ENCODE results near the gene DCHS2.

Gene DCHS2

DNA sequence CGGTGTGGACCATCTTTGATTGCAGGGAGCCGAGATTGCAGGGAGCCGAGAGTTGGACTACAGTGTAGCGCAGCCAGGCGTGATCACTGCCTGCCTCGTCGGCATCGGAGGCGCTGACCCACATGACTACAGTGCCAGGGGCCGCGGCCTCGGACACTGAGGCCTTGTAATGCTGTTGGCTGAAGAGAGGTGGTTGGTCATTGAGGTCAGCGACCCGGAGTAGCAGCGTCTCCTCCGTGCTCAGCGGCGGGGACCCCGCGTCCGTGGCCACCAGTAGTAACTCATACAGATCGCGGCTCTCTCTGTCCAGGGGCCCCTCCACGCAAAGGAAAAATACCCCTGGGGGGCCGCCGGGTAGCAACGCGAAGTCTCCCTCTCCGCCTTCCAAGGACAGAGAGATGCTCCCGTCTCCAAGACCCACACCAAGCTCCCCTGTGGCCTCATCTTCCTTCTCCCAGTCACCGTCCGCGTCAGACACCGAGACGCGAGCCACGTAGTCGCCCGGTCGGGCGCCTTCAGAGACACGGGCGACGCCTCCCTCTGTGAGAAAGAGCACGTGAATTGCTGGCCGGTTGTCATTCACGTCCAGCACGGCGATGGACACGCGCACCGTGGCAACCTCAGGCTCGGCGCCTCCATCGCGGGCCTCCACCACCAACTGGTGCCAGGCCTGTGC is 1.9 kb downstream of the DCHS2 start:
- DNase-seq (ENCODE audit: low spot score), result no peak

DNA sequence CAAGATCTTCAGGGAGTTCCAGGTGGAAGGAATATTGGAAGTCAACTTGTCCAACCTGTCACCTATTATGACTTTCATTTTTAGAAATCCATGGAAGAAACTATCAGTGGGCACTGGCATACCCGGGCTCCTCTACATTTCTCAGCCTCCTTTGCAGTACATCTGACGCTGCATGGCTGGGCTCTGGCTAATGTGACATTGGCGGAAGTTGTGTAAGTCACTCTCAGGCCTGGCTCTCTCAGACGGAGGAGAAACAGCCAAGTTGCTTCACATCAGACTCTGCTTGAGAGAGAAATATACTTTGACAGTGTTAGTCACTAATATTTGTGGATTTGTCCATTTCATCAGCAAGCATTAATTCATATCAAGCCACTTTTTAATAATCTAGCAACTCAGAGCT is 4.5 kb downstream of the DCHS2 start:
- DNase-seq (ENCODE audit: low spot score), result no peak

DNA sequence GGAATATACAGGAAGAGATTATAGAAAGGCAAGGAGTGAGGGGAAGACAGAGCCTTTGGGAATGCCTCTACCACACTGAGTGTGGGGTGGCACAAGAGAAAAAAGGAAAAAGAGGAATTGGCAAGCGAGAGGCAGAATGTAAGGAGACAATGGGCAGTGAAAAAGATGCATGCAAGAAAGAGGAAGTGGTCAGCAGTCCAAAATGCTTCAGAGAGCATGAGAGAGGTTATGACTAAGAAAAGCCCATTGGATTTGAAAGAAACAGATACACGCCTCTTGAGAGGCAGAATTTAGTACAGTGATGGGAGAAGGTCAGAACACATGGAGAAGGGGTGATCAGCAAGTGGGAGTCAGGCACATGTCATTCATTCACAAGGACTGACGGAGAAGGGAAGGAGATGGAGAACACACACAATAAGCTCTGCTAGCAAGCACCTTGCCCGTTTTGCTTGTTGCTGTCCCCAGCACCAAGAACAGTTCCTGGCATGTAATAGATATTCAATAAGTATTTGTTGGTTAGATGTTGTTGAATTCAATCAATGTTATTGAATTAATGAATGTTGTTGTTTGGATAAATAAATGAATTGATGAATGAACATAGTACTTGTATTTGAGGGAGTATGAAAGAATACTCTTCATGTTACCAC is 6.3 kb downstream of the DCHS2 start:
- no peak for DNase-seq (ENCODE audit: low spot score)

DNA sequence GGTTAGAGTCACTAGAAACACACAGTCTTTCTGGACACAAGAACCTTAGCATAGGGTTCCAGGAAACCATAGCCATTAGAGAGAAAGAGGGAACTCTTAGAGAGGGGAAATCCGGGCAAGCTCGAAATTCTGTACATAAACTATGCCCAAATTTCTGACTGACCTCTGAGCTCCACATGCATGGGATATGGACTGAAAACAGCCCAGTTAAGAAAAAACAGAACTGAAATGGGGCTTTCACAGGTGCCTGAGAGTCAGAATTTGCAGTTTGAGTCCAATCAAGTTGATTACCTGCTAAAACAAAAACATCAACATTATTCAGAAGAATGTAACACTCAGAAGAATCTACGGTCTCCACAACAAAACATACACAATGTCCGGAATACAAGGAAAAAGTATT is 13.1 kb downstream of the DCHS2 start:
- DNase-seq (ENCODE audit: low spot score), result no peak

DNA sequence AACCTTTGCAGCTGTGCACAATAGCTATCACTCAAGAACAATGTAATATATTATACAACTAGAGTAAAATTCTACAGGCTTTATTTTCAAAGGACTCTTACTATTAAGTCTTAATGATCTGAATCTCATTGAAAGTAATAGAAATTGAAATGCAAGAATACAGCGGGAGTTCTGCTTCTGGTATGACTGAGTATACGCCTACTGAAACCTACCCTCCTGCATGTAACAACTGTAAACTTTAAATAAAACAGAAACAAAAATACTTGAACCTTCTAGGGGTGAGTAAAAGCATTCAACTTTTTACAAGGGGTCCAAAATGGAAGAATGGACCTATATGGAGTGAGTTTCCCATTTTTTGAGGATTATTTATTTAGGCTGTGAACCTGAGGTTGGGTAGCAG is 13.5 kb downstream of the DCHS2 start:
- no peak for DNase-seq (ENCODE audit: low spot score)

DNA sequence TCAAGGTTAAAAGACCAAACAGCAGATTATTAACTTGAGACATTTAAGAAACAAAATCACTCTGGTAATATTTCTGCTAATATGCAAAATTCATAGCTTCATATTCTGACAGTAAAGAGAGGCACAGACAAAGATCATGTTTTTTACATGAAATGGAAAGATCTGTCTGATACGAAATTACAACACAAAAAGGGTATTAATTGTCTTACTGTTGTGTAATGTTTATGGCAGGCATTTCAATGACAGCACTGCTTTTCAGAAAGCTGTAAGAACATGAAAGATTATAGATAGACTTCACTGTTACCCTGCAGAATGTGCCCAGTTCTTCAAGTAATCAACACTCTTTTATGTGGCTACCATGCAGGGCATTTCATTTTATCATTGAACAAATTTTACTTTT is 15.4 kb downstream of the DCHS2 start:
- no peak for DNase-seq (ENCODE audit: low spot score)

DNA sequence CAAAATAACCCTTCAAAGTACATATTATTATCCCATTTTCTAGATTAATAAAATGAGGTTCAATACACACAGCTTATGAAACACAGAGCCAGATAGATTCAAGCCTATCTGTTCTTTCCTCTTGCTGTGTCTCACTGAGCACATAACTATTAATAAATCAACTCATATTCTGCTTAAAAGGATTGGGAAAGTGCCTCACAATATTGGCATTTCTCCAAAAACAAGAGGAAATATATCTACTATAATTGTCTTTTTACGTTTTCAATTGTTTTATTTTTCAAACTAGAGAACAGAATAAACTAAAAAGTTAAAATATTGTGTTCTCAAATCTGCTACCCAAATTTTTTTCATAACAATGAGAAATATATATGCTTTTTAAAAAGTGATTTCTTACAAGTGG is 15.8 kb downstream of the DCHS2 start:
- DNase-seq (ENCODE audit: low spot score), result no peak

DNA sequence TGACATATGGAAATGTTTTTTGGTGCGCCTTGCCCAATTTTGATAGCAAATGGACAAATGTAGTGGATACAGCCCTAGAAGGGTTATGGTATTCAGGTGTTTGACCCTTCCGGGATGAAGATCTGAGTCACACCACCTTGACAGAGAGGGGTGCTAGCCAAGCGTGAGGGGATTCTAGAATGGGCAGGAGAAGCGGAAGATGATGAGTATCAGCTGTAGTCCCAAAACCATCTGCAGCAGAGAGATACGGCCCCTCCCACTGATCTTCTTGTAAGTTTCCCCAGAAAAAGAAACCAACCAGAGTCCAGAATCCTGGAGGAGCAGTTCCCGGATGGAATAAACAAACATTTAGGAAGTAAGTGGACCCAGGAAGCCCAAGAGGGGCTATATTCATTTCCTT is 18.1 kb downstream of the DCHS2 start:
- DNase-seq (ENCODE audit: low spot score), result no peak

DNA sequence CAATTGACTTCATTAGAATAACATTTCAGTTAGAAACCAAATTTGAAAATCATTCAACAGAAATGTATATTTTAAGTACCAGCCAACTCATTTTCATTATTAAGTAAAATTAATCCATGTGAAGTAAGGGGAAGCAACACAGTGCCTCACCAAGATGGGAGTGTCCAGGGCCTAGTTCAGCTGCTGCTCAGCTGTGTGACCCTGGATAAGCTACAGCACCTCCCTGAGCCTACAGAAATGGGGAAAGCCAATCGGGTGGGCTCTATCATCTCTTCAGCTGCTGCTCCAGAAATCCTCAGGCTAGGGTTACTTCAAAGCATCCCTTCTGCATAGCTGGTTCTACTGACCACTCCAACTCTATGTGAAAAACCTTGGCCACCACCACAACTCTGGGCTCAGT is 18.7 kb downstream of the DCHS2 start:
- DNase-seq (ENCODE audit: low spot score), result no peak

DNA sequence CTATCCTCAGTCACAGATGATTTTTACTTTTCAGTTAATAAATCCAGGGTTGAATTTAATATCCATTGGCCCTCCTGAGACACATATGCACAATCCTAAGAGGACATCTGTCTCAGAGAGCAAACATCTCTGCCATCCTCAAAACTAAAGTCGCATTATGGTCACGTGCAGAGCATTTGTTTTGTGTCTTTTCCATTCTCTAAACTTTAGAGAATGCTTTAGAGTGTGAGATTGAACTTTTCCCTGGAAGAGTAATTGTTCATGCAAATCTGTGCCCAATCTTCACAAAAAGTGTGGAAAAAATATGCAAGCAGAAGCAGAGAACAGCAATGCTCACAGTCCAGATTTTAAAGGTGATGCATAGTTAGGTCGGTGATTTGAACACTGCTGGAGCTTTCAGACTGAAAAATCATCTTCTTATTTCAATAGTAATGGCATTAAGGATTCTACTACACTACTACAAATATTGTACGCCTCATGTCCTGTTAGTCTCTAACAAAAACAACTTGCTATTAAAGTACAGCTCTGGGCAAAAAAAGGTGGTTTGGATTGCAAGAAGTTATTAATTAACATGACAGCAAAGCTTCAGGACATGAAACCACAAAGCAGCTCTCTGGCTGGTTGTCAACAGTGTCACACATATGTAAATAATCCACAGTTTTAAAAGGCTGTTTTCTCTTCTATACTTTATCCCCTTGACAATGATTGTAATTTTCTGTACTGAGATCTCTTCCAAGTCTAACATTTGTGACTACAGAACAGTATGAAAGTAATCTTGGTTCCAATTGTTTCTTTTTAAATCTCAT is 19.9 kb downstream of the DCHS2 start:
- no peak for DNase-seq (ENCODE audit: low spot score)

DNA sequence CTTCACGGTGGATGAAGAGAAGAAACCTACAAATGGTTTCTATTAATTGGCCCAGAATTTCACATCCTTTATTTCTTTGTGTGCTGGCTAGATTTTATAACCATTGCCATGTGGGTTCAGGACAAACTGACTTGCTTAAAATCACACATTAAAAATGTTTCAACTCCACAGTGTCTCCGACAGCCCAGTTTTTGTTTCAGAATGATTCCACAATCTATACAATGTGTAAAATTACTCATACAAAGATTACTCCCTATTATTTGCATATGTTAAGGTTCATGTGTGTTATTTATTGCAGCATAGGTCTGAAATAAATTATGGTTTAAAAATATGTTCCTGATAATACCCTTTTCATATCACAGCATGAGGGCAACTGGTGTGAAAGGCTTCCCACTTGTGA is 20.6 kb downstream of the DCHS2 start:
- no peak for DNase-seq (ENCODE audit: low spot score)

DNA sequence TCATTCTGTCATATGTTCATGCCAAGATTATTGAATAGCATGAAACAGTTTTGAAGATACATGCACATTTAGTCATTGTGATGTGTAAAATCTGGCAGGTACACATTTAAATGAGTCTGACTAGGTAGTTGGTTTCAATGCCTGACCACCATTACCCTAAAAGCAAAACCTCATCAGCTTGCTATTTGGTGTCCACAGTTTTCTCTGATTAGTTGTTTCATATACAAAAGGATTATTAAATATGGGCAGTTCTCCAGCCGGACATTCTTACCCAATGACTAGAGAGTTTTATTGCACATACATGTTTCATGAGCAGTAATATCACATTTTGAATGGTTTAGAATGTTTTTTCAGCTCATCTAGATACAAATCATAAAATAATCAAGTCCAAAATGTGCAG is 23.7 kb downstream of the DCHS2 start:
- DNase-seq (ENCODE audit: low spot score), result no peak

DNA sequence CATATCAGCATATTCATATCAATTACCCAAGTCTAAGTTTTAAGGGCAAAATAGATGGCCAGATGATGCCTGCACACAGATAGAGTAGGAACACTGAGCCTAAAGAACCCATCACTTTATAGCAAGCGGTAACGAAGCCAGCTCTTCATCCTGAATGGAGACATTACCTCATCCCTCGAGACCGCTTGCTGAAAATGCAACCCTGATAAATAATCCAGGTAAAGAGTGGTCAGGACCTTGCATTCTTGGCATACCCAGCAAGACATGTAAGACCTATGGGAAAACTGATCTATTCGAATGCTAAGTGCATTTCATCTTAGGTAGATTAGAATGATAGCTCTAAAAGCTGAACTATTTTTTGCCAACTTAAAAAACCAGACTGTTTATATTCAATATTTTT is 25.3 kb downstream of the DCHS2 start:
- no peak for DNase-seq (ENCODE audit: low spot score)

DNA sequence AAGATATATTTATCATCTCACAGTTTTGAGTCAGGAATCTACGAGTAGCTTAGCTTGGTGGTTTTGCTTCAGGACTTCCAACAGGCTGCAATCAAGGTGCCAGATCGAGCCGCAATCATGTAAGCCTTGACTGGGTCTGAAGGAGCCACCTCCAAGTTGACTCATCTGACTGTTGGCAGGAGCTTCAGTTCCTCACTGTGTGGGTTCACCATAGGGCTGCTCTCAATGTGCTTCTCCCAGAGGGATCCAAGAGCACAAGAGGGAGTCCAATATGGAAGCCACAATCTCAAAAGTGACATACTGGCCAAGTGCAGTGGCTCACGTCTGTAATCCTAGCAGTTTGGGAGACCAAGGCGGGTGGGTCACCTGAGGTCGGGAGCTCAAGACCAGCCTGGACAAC is 26.5 kb downstream of the DCHS2 start:
- DNase-seq (ENCODE audit: low spot score), result no peak

DNA sequence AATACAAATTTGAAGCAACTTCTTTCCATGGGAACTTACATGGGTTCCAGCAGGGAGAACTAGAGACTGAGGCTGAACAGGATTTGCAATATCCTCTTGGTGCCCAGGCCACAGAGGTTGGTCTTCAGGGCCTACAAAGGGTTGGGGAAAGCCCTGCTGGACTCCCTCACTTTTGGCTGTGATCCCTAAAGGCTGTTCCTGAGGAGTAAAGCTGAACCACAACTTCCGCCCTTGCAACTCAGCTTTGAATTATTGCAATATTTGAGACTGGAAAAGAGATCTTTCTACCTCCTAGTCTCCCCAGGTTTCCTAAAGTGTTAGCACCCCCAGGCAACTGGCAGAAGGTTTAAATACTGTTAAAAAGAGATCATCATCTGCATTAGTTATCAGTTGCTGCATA is 26.9 kb downstream of the DCHS2 start:
- DNase-seq (ENCODE audit: low spot score), result no peak

DNA sequence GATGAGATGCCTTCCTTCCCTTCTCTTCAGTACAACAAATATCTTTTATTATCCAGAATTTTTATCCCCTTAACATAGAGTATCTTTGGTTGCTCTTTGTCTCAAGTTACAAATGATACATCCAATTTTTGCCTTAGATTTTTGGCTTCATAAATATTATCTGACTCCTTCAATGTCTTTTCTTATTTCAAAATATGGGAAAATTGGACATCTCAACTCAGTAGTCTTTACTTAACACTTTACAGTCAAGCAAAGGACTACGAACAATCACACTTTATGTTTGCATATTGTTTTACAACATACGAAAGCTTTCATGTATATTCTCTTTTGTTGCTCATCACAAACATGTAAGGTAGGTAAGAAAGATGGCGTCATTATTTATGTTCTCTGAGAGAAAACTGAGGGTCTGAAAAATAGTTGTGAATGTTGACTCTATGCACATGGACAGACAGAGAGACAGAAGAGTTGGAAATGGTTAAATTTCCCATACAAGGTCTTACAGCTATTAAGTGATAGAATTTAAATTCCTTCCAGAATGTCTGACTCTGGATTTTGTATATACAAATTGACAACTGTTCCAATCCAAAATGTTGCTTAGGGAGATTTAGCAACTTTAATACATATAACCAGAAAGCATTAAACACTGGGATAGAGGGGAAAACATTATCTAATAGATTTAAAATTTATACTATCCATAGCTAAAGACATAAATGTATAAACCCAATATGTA is 29.4 kb downstream of the DCHS2 start:
- DNase-seq (ENCODE audit: low spot score), result no peak

DNA sequence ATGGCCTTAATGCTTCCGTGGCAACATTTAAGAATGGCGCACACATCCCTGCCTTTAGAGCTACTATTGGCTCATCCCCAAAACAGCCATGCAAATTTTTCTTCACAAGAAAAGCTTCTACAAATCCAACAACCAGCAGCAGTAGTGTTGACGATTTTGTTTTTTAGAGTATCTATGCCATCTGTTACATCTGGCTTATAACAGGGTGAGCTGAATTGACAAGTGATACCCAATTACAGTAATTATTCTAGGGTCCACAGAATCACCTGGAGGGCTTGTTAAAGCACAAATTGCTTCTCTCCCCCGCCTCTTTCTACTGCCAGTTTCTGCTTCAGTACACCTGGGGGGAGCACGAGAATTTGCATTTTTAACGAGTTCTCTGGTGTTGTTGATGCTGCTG is 34.1 kb downstream of the DCHS2 start:
- DNase-seq (ENCODE audit: low spot score), result no peak

DNA sequence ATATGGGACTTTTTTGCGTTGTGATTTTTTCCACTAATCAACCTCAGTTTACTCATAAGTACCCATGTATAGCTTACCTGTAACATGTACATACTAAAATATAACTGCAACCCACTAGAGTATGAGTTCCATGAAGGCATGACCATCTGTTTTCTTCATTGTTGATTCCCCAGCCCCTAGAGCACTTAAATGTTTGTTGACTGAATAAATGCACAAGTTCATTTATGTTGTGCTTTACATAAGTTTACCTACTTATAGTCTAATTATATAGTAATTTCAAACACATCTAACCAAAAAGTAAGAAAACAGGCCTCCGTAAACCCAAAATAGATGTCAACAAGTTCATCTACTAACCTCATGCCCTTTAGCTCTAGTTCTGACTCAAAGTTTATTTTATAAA is 34.7 kb downstream of the DCHS2 start:
- no peak for DNase-seq (ENCODE audit: low spot score)

DNA sequence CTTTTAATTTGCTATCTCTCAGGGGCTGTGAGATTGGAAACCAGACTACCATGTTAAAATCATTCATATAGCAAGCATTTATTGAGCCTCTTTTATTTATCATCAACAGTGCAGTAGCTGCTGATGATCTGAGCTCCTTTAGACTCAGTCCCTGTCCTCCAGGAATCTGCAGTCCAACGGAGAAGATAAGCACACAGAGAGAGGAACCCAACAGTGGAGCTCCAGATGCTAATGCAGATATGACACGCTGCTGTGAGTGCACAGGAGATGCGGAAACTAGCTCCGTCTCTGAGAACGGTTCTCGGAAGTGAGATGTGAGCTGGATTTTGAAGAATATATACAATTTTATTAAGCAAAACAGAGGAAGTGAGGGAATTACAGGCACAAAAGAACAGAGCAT is 35.4 kb downstream of the DCHS2 start:
- DNase-seq (ENCODE audit: low spot score), result no peak

DNA sequence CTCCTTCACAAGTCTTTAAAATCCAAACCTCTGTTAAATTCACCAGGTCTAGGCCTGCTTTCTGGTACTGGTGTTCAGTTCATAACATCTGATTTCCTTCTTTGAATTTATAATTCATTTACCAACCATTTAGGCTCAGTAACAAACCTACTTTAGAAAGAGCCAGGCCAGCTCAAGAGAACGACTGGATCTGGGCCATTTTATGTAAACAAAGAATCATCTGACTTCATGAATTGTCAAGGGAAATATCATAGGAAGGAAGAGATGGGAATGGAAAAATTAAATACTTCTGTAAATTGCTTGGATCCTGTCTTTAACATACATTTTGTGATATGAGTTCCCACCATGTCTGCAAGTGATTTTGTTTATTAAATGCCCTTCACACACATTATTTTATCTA is 36.5 kb downstream of the DCHS2 start:
- DNase-seq (ENCODE audit: low spot score), result no peak

DNA sequence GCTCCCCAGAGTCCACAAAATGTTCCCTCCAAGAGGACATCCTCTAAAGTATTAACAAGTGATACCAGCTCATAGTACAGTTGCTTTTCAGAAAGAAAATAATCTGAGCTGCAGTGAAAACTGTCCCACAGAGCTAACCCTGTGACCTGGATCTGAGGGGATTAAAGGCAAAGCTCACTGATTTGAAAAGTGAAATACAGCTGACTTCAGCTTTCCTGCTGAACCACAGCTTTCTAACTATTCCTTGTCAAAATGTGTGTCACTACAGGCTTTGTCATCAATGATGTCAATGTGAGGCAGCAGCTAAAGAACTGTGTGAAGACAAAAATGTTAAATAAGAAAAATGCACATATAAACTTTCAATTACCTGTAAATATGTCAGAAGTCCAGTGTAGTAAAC is 36.9 kb downstream of the DCHS2 start:
- DNase-seq (ENCODE audit: low spot score), result no peak

DNA sequence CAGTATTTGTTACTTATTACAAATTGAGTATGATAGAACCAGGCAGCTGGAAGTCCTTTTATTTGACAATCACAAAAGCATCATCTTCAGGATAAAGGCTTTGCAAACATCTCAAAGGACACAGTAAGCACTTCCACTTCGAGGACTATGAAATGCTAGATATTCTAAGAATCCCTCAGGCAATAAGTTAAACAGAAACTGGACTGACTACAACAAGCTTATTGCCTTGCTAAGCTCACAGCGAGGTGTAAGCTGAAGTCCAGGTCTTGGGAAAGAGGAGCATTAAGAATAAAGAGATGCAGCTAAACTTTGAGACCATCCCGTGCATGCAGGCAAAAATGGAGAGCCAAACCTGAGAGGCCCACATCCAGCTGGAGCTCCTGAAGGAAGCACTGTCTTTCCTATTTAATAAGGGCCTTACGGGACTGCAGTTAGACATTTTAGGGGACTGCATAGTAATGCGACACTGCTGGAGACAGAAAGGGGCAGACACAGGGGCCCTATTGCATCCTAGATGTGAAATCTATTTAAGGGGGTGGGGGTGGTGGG is 38.7 kb downstream of the DCHS2 start:
- no peak for DNase-seq (ENCODE audit: low spot score)

All from Ammon's horn (tissue), 1 donor.